ENCODE results near the gene CREBBP. TPM values are rescaled to one million over a fixed set of nuclear protein-coding genes. Genes with fewer than 3 reads are reported as not detected.

Gene CREBBP
- total RNA-seq, 1 donor from 2014 or later: 84.7 TPM

DNA sequence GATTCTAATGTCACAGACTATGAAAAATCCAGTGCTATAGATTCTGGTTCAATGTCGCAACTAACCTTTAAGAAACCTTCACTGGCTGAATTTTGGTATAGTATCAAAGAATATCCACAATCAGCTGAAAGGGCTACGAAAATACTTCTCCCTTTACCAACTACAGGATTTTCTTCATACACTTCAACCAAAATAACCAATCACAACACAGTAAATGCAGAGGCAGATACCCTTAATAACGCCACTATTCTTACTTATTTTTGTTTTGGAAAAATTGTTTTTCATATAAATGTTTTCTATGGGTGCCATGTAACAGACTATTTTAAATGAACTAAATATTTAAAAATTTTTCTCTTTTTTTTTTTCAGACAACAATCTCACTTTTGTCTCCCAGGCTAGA, 114.3 kb downstream of the CREBBP start:
- no peak overlapping the region for H3K27ac Mint-ChIP-seq (ENCODE audit: unreplicated experiment)
- no peak overlapping the region for H3K4me3 Mint-ChIP-seq
- TF ChIP-seq CTCF (conservative IDR thresholded peaks at IDR 0.05): no peak
- H3K4me1 Mint-ChIP-seq: peaks cover 8% of the 10 kb centered on the region
- H3K36me3 Mint-ChIP-seq (ENCODE audit: low read depth): peaks cover 15% of the 10 kb centered on the region
- H3K27me3 Mint-ChIP-seq (ENCODE audit: low read depth): no peaks in the 10 kb centered on the region
- DNase-seq (ENCODE audit: low read depth, low spot score): no peak
- no peaks in the 10 kb centered on the region for H3K9me3 Mint-ChIP-seq

DNA sequence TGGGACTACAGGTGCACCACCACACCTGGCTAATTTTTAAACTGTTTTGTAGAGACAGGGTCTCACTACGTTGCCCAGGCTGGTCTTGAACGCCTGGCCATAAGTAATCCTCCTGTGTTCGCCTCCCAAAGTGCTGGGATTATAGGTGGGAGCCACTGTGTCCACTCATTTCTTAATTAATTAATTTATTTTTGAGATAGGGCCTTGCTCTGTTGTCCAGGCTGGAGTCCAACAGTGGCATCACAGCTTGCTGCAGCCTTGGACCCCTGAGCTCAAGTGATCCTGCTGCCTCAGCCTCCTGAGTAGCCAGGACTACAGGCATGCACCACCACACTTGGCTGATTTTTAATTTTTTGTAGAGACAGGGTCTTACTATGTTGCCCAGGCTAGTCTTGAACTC, 116.1 kb downstream of the CREBBP start:
- Mint-ChIP-seq H3K9me3 (no peaks in the 10 kb centered on the region), H3K27ac (ENCODE audit: unreplicated experiment) (no peak overlapping the region), H3K36me3 (ENCODE audit: low read depth) (peaks cover 10% of the 10 kb centered on the region), H3K4me1 (peaks cover 8% of the 10 kb centered on the region), H3K27me3 (ENCODE audit: low read depth) (no peaks in the 10 kb centered on the region), H3K4me3 (no peak overlapping the region)
- DNase-seq (ENCODE audit: low read depth, low spot score): no peak
- no peak for TF ChIP-seq CTCF (conservative IDR thresholded peaks at IDR 0.05)

DNA sequence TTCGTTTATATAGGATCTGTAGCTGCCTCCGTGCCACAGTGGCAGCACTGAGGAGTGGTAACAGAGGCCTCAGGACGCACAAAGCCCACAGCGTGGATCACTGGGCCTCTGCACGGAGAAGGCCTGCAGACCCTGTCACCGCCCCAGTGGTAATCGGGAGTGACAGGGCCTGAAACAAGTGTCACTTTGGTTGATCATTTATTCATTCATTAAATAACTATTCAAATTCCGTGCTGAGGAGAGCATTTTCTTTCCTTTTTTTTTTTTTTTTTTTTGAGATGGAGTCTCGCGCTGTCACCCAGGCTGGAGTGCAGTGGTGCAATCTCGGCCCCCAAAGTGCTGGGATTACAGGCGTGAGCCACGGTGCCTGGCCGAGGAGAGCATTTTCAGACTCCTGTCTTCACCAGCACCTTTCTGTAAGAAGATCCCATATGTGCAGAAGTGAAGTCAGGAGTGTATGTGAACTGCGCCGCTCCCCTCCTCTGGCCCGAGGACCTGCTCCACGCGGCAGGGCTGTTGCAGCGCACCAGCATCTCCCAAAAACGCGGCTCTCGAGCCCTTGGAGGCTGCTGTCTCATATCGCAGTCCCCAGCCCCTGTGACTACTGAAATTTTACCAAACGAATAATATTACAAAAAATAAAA, 118.3 kb downstream of the CREBBP start:
- DNase-seq (ENCODE audit: low read depth, low spot score): no peak
- H3K4me1 Mint-ChIP-seq: peaks cover 8% of the 10 kb centered on the region
- H3K4me3 Mint-ChIP-seq: no peak overlapping the region
- TF ChIP-seq CTCF (conservative IDR thresholded peaks at IDR 0.05): no peak
- H3K27me3 Mint-ChIP-seq (ENCODE audit: low read depth): no peaks in the 10 kb centered on the region
- H3K36me3 Mint-ChIP-seq (ENCODE audit: low read depth): peaks cover 8% of the 10 kb centered on the region
- H3K9me3 Mint-ChIP-seq: no peaks in the 10 kb centered on the region
- H3K27ac Mint-ChIP-seq (ENCODE audit: unreplicated experiment): peak overlapping the region; percentile 12

- peaks cover 6% of the 10 kb centered on the region for H3K36me3 Mint-ChIP-seq (ENCODE audit: low read depth)
- no peaks in the 10 kb centered on the region for H3K9me3 Mint-ChIP-seq
- H3K4me3 Mint-ChIP-seq: no peak overlapping the region
- no peaks in the 10 kb centered on the region for H3K27me3 Mint-ChIP-seq (ENCODE audit: low read depth)
- TF ChIP-seq CTCF (conservative IDR thresholded peaks at IDR 0.05): no peak
- peaks cover 8% of the 10 kb centered on the region for H3K4me1 Mint-ChIP-seq
- DNase-seq (ENCODE audit: low read depth, low spot score): no peak
- peak overlapping the region; percentile 78 for H3K27ac Mint-ChIP-seq (ENCODE audit: unreplicated experiment)
Observed at GRCh38 chr16:3761375-3762106, 119.0 kb downstream of the CREBBP start.

- Mint-ChIP-seq H3K27ac (ENCODE audit: unreplicated experiment) (no peak overlapping the region), H3K27me3 (ENCODE audit: low read depth) (no peaks in the 10 kb centered on the region), H3K4me1 (peaks cover 8% of the 10 kb centered on the region), H3K9me3 (no peaks in the 10 kb centered on the region), H3K36me3 (ENCODE audit: low read depth) (peaks cover 6% of the 10 kb centered on the region), H3K4me3 (no peak overlapping the region)
- no peak for DNase-seq (ENCODE audit: low read depth, low spot score)
- no peak for TF ChIP-seq CTCF (conservative IDR thresholded peaks at IDR 0.05)
Observed at GRCh38 chr16:3760518-3760917, 120.0 kb downstream of the CREBBP start.

Data from neural crest cell (in vitro differentiated cells).